Mammary epithelial cell (primary cell): ENCODE measurements around the gene BEND6.

Experiments used
- CTCF ChIP-seq, 2 donors: IDR thresholded peaks in 1 of 2; conservative IDR thresholded peaks in 1 of 2; 2 replicates each; pipeline ENCODE4 v1.5.1; 2011 to 2012; ENCODE audit warnings: inconsistent platforms in 2 of 2, low read length in 2 of 2, mild to moderate bottlenecking in 2 of 2, control low read depth in 1 of 2, low read depth in 1 of 2; ENCODE audit not compliant: insufficient read depth in 1 of 2; ENCODE audit errors: extremely low read depth in 1 of 2
- EZH2 ChIP-seq: IDR thresholded peaks from 2 replicates; pipeline ENCODE4 v1.6.1; 2012; ENCODE audit warnings: low read length, inconsistent platforms, borderline replicate concordance

- no peak for TF ChIP-seq CTCF (conservative IDR thresholded peaks at IDR 0.05 in 1 of 2, IDR thresholded peaks at IDR 0.05 in 1 of 2; ENCODE audit: extremely low read depth in 1 of 2, insufficient read depth in 1 of 2, low read depth in 1 of 2, low read length in 2 of 2)
- TF ChIP-seq EZH2 = no peak
Observed at GRCh38 chr6:57048577-57048976, 93.7 kb downstream of the BEND6 start.
